Astrocyte (in vitro differentiated cells and primary cell): ENCODE results near the gene DDAH1. TPM values are rescaled to one million over a fixed set of nuclear protein-coding genes. Genes with fewer than 3 reads are reported as not detected.

Experiments
- DNase-seq: peaks from one replicate; pipeline ENCODE4 v3.0.0-alpha.2; 2010; ENCODE audit warnings: low read depth
- FAIRE-seq: peaks from 2 replicates; lab custom pipeline; 2011; peaks lifted over from hg19 to GRCh38; lab: Jason Lieb, UNC
- H2AFZ ChIP-seq: 2 replicates; pipeline ENCODE4 v1.6.0; 2012; ENCODE audit warnings: low read depth, low read length, inconsistent platforms
- H3K27ac ChIP-seq: 2 replicates; pipeline ENCODE4 v1.5.1; 2011; ENCODE audit warnings: low read depth, low read length, inconsistent platforms
- H3K27me3 ChIP-seq: 2 replicates; pipeline ENCODE4 v1.6.0; 2011; ENCODE audit warnings: low read length, inconsistent platforms; ENCODE audit not compliant: insufficient read depth
- H3K36me3 ChIP-seq: 2 replicates; pipeline ENCODE4 v1.5.1; 2011; ENCODE audit warnings: low read length, inconsistent platforms; ENCODE audit not compliant: insufficient read depth
- H3K4me1 ChIP-seq: 2 replicates; pipeline ENCODE4 v1.5.1; 2011; ENCODE audit warnings: low read length, inconsistent platforms; ENCODE audit not compliant: insufficient read depth
- H3K4me2 ChIP-seq: 2 replicates; pipeline ENCODE4 v1.6.0; 2012; ENCODE audit warnings: low read length, inconsistent platforms
- H3K4me3 ChIP-seq: 2 replicates; pipeline ENCODE4 v1.5.1; 2011; ENCODE audit warnings: low read depth, mild to moderate bottlenecking, low read length, inconsistent platforms; ENCODE audit not compliant: insufficient read depth
- H3K79me2 ChIP-seq: 2 replicates; pipeline ENCODE4 v1.6.0; 2012; ENCODE audit warnings: mild to moderate bottlenecking, low read length, inconsistent platforms; ENCODE audit not compliant: insufficient read depth
- H3K9ac ChIP-seq: 2 replicates; pipeline ENCODE4 v1.6.0; 2012; ENCODE audit warnings: mild to moderate bottlenecking, low read length, inconsistent platforms
- H3K9me3 ChIP-seq: 2 replicates; pipeline ENCODE4 v1.5.1; 2012; ENCODE audit warnings: low read depth, mild to moderate bottlenecking, low read length, inconsistent platforms; ENCODE audit not compliant: insufficient read depth
- H4K20me1 ChIP-seq: 2 replicates; pipeline ENCODE4 v1.6.0; 2012; ENCODE audit warnings: low read length, inconsistent platforms; ENCODE audit not compliant: insufficient read depth
- H3K27ac Mint-ChIP-seq: one replicate; pipeline ENCODE4 v1.8.0; 2021; ENCODE audit warnings: mild to moderate bottlenecking, mixed read lengths; ENCODE audit not compliant: unreplicated experiment
- H3K27me3 Mint-ChIP-seq: one replicate; pipeline ENCODE4 v1.8.0; 2021; ENCODE audit warnings: low read depth, mixed read lengths; ENCODE audit not compliant: unreplicated experiment
- H3K36me3 Mint-ChIP-seq: one replicate; pipeline ENCODE4 v1.8.0; 2021; ENCODE audit warnings: low read depth, mixed read lengths; ENCODE audit not compliant: unreplicated experiment
- H3K4me1 Mint-ChIP-seq: one replicate; pipeline ENCODE4 v1.8.0; 2021; ENCODE audit warnings: low read depth, mixed read lengths; ENCODE audit not compliant: unreplicated experiment
- H3K4me3 Mint-ChIP-seq: one replicate; pipeline ENCODE4 v1.8.0; 2021; ENCODE audit warnings: mild to moderate bottlenecking, moderate library complexity, mixed read lengths; ENCODE audit not compliant: unreplicated experiment
- H3K9me3 Mint-ChIP-seq: one replicate; pipeline ENCODE4 v1.8.0; 2021; ENCODE audit warnings: mild to moderate bottlenecking, mixed read lengths; ENCODE audit not compliant: unreplicated experiment
- CTCF ChIP-seq: IDR thresholded peaks from 2 replicates; pipeline ENCODE4 v1.5.1; 2011; ENCODE audit warnings: low read depth, mild to moderate bottlenecking, inconsistent platforms, low read length, moderate library complexity; ENCODE audit not compliant: insufficient read depth
- EZH2 ChIP-seq: IDR thresholded peaks from 2 replicates; pipeline ENCODE4 v1.6.1; 2012; ENCODE audit warnings: mild to moderate bottlenecking, low read length, inconsistent platforms; ENCODE audit not compliant: insufficient read depth
- total RNA-seq: library from RNA; stranded (reverse); gene quantifications from 2 replicates; pipeline ENCODE4 v1.2.1, GENCODE V29; 2021

Gene DDAH1
- total RNA-seq, 1 donor from 2014 or later: 112 TPM

DNA sequence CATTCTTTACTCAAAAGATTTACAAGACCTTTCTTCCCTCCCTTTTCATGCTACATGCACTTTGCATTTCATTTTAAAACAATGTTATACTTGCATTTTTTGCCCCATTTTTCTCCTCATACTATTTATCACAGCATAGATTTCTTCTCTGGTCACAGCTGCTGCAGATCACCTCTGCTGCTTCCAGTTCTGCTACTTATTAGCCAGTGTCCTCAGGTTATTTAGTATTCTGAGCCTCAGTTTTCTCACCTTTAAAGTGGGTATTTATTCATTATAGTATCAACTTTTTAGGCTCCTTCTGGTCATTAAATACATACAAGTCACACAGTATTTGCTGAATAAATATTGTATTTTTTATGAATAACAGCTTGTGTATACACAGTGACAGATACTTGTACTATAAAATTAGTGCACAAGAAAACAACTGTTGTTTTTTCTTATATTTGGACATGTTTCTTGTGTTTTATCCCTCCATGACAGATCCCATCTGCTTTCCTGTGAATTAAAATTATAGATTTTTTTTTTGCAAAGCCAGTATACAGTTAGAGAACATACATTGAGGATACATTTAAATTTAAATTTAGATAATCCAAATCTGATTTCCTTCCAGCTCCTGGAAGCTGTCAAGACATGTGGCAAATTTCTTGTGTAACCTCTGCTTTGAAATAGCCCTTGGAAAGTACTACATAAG, 103.2 kb downstream of the DDAH1 start:
- H3K4me2 ChIP-seq: peak overlapping the region; percentile 54
- TF ChIP-seq EZH2 (no peak), CTCF (no peak)
- H3K27ac ChIP-seq: peak overlapping the region; percentile 37

DNA sequence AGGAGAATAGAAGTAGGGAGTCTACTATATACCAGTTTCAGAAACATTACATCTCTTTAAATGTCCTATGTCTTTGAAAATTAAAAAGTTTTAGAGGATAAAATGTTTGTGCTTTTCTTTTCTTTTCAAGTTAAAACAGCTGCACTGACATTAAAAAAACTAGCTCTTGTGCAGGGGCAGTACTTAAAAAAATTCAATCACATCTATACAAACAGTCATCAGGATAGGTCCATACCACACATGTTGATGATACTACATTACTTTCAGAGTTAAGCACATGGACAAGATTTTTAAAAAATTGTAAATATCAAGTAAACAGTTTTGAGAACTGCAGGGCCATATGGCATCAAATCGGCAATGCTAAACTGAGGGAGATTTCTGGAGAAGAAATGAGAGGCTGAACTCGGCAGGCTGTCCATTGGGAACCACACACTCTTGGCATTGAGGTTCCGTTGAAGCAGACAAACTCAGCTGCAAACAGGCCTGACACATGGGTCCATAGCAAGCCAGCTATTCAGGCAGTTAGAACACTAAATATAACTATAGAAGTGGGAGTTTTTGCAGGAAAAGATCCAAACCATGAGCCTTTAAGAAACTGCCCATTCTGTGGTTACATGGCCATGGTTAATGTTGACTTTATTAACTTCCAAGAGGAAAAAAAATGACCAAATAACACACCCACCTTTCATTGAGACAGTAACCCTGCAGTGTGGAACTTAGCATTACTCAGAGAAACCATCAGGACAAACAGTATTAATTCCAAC, 104.0 kb downstream of the DDAH1 start:
- no peak overlapping the region for H3K4me3 ChIP-seq
- Mint-ChIP-seq H3K4me3 (no peak overlapping the region), H3K27ac (peak overlapping the region; percentile 43), H3K9me3 (no peaks in the 10 kb centered on the region), H3K36me3 (peaks cover 4% of the 10 kb centered on the region), H3K27me3 (no peaks in the 10 kb centered on the region), H3K4me1 (peaks cover 35% of the 10 kb centered on the region)
- no peaks in the 10 kb centered on the region for H4K20me1 ChIP-seq
- H3K4me1 ChIP-seq: peaks cover 26% of the 10 kb centered on the region
- no peak overlapping the region for H2AFZ ChIP-seq
- peak overlapping the region; percentile 17 for H3K9ac ChIP-seq
- peaks cover 75% of the 10 kb centered on the region for H3K79me2 ChIP-seq
- no peaks in the 10 kb centered on the region for H3K9me3 ChIP-seq
- FAIRE-seq (peak; percentile 68), DNase-seq (peak; percentile 96)
- H3K4me2 ChIP-seq: peak overlapping the region; percentile 54
- peaks cover 3% of the 10 kb centered on the region for H3K36me3 ChIP-seq
- TF ChIP-seq CTCF: no peak
- TF ChIP-seq EZH2: no peak
- H3K27me3 ChIP-seq: no peaks in the 10 kb centered on the region
- H3K27ac ChIP-seq: peak overlapping the region; percentile 53

More for the DNA sequence above, 103.2 kb downstream of the DDAH1 start:
- Histone ChIP-seq H3K9me3 (no peaks in the 10 kb centered on the region), H3K9ac (peak overlapping the region; percentile 3), H3K79me2 (peaks cover 67% of the 10 kb centered on the region), H4K20me1 (no peaks in the 10 kb centered on the region), H3K27me3 (no peaks in the 10 kb centered on the region), H3K4me3 (no peak overlapping the region), H2AFZ (no peak overlapping the region), H3K36me3 (peaks cover 3% of the 10 kb centered on the region), H3K4me1 (peaks cover 29% of the 10 kb centered on the region)
- FAIRE-seq: no peak
- DNase-seq: no peak
- Mint-ChIP-seq H3K36me3 (peaks cover 6% of the 10 kb centered on the region), H3K27ac (no peak overlapping the region), H3K27me3 (no peaks in the 10 kb centered on the region), H3K4me3 (no peak overlapping the region), H3K9me3 (no peaks in the 10 kb centered on the region), H3K4me1 (peaks cover 43% of the 10 kb centered on the region)
